Psoas muscle (tissue), 8 donors: ENCODE measurements around the gene EPS8L3. TPM values are rescaled to one million over a fixed set of nuclear protein-coding genes. Genes with fewer than 3 reads are reported as not detected.
A peak's percentile ranks its signal among the peaks of the same experiment; 100 is the strongest.
"Not testable (repeated sequence)": the region's sequence is repeated elsewhere in the genome, so short reads cannot be mapped to it uniquely, and the experiment has no call there.

Source experiments
- ATAC-seq, 4 donors: fragments of 200-7000 bp; cut with Tn5 transposase; one replicate each; pipeline ENCODE4 v1.9.1; 2020; ENCODE audit warnings: moderate library complexity in 3 of 4, mild to moderate bottlenecking in 2 of 4
- DNase-seq, 2 donors: peaks; one replicate each; pipeline ENCODE4 v3.0.0-alpha.2; 2020
- H3K27ac ChIP-seq: fragments of 200-600 bp; one replicate; pipeline ENCODE4 v1.8.0; 2022
- H3K27me3 ChIP-seq, 3 donors: fragments of 200-600 bp in 1 of 3; one replicate each; pipeline versions ENCODE4 v1.6.1 to v1.8.0; 2013 to 2022; ENCODE audit warnings: low read length in 2 of 3, mild to moderate bottlenecking in 2 of 3, moderate library complexity in 1 of 3; ENCODE audit not compliant: insufficient read depth in 3 of 3
- H3K36me3 ChIP-seq, 2 donors: fragments of 200-600 bp in 1 of 2; one replicate each; pipeline versions ENCODE4 v1.6.1 to v1.8.0; 2013 to 2022; ENCODE audit warnings: low read depth in 1 of 2, mild to moderate bottlenecking in 1 of 2, moderate library complexity in 1 of 2; ENCODE audit not compliant: insufficient read depth in 1 of 2
- H3K4me1 ChIP-seq: fragments of 200-600 bp; one replicate; pipeline ENCODE4 v1.8.0; 2022
- H3K4me3 ChIP-seq: fragments of 200-600 bp; one replicate; pipeline ENCODE4 v1.8.0; 2022; ENCODE audit warnings: mild to moderate bottlenecking
- H3K9me3 ChIP-seq: fragments of 200-600 bp; one replicate; pipeline ENCODE4 v1.8.0; 2022
- CTCF ChIP-seq: fragments of 200-600 bp; IDR thresholded peaks from one replicate; pipeline ENCODE4 v1.8.0; 2022; ENCODE audit warnings: antibody characterized with exemption
- WGBS, 3 donors: extraction: QIAGEN DNeasy Blood & Tissue Kit; methylation state at CpG; one replicate each; pipeline versions ENCODE4 v1.1.6 to v1.1.7; 2013; 5-methylcytosine and 5-hydroxymethylcytosine counted together
- intact Hi-C, 2 donors: fragments of 100-400 bp; cut with DNase I; formaldehyde crosslinking; loops; one replicate each; pipeline versions ENCODE4 v1.11.0 to v1.14.2; 2022
- polyA plus RNA-seq, 3 donors: library from polyadenylated mRNA; stranded (reverse); fragments of 200-250 nt; gene quantifications; one replicate each; pipeline ENCODE4 v1.2.3, GENCODE V29; 2013
- total RNA-seq, 4 donors: library from RNA; stranded (reverse); fragmentation: NEBNext Ultra II Directional in 2 of 4; extraction: Animal tissue kit (Norgen Biotek cat#: 25700) in 2 of 4; gene quantifications; one replicate each; pipeline versions ENCODE4 v1.2.1 to v1.2.4, GENCODE V29; 2021 to 2023
- donor health status: healthy with polysubstance abuse.
- donor health status: DM: no; HTN: no; CAD: no; lungs with moderate emphysema.
- donor health status: Bipolar disorder and iron deficiency.
- donor health status: healthy.
- donor health status: DM: yes; HTN: yes; CAD: no.
- donor health status: DM: no; HTN: no; CAD: no.
- donor health status: DM: no; HTN: no; CAD: no.
- donor health status: DM: yes; HTN: yes; CAD: no.

Gene EPS8L3
- total and polyA plus RNA-seq, 7 donors: 0.03 to 0.64 (median 0.57) TPM; not detected in 4

GRCh38 chr1:109767637-109768334, 4.1 kb upstream of the EPS8L3 start:
- no peak for ATAC-seq
- Histone ChIP-seq H3K27ac (no peak overlapping the region), H3K4me1 (no peaks in the 10 kb centered on the region), H3K36me3 (no peaks in the 10 kb centered on the region), H3K4me3 (no peak overlapping the region), H3K27me3 (no peaks in the 10 kb centered on the region), H3K9me3 (no peaks in the 10 kb centered on the region)
- TF ChIP-seq CTCF: no peak
- intact Hi-C loops: loop anchor here in 1 of 2 donors (10.0 kb wide), 1 partner anchor 63 kb away; no protein-coding TSS in a partner anchor
- 91 to 95% (median 92%) methylated on average over 10 of the region's 10 CpGs for WGBS, 3 donors
- peak in 1 of 2 donors; percentile 34 for DNase-seq

DNA sequence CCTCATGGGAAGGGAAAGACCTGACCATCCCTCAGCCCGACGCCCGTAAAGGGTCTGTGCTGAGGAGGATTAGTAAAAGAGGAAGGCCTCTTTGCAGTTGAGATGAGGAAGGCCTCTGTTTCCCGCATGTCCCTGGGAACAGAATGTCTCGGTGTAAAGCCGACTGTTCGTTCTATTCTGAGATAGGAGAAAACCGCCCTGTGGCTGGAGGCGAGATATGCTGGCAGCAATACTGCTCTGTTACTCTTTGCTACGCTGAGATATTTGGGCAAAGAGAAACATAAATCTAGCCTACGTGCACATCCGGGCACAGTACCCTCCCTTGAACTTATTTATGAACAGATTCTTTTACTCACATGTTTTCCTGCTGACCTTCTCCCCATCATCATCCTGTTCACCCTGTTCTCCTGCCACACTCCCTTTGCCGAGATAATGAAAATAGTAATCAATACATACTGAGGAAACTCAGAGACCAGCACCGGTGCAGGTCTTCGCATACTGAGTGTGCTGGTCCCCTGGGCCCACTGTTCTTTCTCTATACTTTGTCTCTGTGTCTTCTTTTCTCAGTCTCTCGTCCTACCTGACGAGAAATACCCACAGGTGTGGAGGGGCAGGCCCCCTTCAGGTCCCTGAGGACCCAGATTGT, 3.4 kb upstream of the EPS8L3 start:
- not testable (repeated sequence) for H3K4me1 ChIP-seq

DNA sequence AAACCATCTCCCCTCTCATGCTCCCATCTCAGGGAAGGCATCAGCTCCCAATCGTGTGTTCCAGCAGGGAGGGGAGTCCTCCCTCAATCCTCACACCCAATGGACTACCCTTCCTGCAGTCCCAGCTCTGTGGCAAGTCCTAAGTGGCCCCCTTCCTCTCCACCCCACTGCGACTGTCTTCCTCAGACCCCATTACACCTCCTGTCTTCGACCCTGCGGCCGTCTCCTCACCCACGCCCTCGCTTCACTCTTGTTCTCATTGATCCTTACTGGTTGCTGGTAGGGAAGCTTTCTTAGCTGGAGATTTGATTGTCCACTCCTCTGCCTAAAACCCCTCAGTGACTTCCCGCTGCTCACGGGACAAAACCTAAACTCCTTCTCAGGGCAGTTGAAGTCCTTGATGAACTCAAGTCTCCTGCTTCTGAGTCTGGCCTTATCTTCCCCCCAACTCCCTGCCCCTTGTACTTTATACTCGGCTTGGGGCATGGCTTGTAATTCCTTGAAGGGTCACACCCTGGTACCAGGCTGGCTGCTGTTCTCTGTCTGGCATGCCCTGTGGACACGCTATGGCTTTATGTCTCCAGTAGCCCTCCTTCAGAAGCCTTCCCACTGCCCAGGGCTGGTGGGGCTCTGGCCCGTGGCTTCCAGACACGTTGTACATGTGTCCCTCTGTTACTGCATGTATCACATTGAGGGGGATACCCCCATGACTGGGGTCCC, 2.3 kb upstream of the EPS8L3 start:
- TF ChIP-seq CTCF: no peak
- ATAC-seq: no peak
- no peaks in the 10 kb centered on the region for H3K4me1 ChIP-seq
- no peaks in the 10 kb centered on the region for H3K36me3 ChIP-seq
- no peaks in the 10 kb centered on the region for H3K27me3 ChIP-seq
- whole genome bisulfite sequencing, 3 donors: 72 to 82% (median 74%) methylated on average over 13 of the region's 13 CpGs
- intact Hi-C loops: loop anchor here in 1 of 2 donors (10.0 kb wide), 1 partner anchor 61 kb away; no protein-coding TSS in a partner anchor
- no peak overlapping the region for H3K27ac ChIP-seq
- peak in 1 of 2 donors; percentile 43 for DNase-seq
- no peak overlapping the region for H3K4me3 ChIP-seq
- H3K9me3 ChIP-seq: no peaks in the 10 kb centered on the region

More for the DNA sequence above, 3.4 kb upstream of the EPS8L3 start:
- WGBS, 3 donors: 81 to 92% (median 82%) methylated on average over 17 of the region's 17 CpGs
- not testable (repeated sequence) for H3K9me3 ChIP-seq, H3K27me3 ChIP-seq, H3K27ac ChIP-seq, H3K36me3 ChIP-seq, H3K4me3 ChIP-seq, ATAC-seq
- intact Hi-C loops: loop anchor here in 1 of 2 donors (10.0 kb wide), 1 partner anchor 62 kb away; no protein-coding TSS in a partner anchor
- peak in 1 of 2 donors; percentile 18 for DNase-seq

DNA sequence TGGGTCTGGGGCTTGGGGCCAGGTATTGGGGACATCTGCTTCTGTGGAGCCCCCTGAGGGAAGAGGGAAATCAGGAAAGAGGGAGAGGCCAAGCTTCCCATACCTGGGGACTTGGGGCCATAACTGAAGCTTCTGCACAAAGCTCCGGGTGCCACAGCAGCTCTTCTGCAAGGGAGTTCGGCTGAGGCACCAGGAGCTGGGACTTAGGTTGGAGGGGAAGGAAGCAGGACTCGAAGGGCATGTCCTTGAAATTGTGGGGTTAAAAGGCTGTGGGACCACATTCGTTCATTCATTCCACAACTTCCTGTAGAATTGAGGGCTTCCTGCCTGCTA, 1.7 kb upstream of the EPS8L3 start:
- H3K4me1 ChIP-seq: no peaks in the 10 kb centered on the region
- DNase-seq: peak in 1 of 2 donors; percentile 17
- intact Hi-C loops: loop anchor here in 1 of 2 donors (10.0 kb wide), 1 partner anchor 61 kb away; no protein-coding TSS in a partner anchor
- no peak overlapping the region for H3K4me3 ChIP-seq
- H3K27me3 ChIP-seq: no peaks in the 10 kb centered on the region
- TF ChIP-seq CTCF: no peak
- 76 to 86% (median 78%) methylated on average over 4 of the region's 4 CpGs for WGBS, 3 donors
- no peaks in the 10 kb centered on the region for H3K36me3 ChIP-seq
- no peaks in the 10 kb centered on the region for H3K9me3 ChIP-seq
- ATAC-seq: no peak
- no peak overlapping the region for H3K27ac ChIP-seq
